HG02588 (cell line): ENCODE measurements around the gene OR2AJ1.

Experiments
- ATAC-seq: cut with Tn5 transposase; IDR thresholded peaks from one replicate; pipeline ENCODE4 v1.9.1; 2021; ENCODE audit warnings: mild to moderate bottlenecking, moderate library complexity; ENCODE audit not compliant: unreplicated experiment

The OR2AJ1 gene, protein sequence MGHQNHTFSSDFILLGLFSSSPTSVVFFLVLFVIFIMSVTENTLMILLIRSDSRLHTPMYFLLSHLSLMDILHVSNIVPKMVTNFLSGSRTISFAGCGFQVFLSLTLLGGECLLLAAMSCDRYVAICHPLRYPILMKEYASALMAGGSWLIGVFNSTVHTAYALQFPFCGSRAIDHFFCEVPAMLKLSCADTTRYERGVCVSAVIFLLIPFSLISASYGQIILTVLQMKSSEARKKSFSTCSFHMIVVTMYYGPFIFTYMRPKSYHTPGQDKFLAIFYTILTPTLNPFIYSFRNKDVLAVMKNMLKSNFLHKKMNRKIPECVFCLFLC

DNA sequence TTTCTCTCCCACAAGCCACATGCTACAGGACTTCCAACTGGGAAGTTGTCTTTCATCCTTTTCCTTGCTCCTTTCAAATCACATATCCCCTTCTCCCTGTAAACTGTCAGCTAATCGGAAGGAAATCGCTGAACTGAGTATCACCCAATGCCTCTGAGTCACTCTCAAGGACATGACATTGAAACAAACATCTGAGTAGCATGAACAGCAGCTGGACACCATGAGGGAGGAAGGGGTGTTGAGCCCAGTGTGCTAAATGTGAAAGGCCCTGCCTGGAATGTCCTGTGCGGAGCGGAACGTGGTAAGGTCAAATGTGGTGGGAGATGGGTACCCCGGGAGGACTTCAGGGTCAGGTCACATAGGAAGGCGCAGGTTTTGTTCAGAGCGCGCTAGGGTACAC, at the start of gene OR2AJ1:
OR2AJ1 (plus strand) TSS at position 22 of the 400 bp plus-strand sequence. CDS start 8,880 bp downstream, outside the sequence.
- ATAC-seq: no peak

DNA sequence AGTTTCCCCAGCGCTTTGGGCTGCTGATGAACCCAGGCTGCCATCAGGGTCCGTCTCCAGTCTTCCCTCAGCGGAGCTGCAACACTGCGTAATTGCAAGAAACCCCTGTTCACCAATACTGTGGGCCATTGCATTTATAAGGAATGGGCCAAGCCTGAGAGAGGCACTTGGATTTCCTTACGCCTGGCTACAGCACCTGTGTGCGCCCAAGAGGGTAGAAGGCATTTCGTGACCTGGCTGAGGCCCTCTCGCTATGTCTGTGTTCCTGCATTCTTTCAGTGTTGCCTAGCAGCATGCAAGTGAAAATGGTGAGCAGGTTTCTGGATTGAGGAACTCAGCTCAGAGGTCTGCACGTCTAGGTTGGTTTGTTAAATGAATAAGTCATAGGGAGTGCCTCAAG, 41.3 kb upstream of the OR2AJ1 start:
- ATAC-seq: no peak

DNA sequence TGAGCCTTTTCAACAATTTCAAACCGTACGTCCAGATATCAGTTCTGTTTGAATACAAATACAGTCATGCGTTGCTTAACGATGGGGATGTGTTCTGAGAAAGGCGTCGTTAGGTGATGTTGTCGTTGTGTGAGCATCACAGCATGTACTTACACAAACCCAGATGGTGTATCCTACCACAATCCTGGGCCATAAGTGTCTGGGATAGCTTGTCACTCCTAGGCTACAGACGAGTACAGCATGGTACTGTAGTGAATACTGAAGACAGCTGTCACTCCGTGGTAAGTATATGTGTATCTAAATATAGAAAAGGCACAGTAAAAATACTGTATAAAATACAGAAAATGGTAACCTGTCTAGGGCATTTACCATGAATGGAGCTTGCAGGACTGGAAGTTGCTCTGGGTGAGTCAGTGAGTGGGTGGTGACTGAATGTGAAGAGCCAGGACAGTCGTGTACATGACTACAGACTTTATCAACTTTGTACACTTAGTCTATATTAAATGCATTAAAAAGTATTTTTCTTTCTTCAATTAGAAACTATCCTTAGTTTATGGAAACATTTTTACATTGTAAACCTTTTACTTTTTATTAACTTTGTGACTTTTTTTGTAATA, 39.8 kb upstream of the OR2AJ1 start:
- no peak for ATAC-seq

DNA sequence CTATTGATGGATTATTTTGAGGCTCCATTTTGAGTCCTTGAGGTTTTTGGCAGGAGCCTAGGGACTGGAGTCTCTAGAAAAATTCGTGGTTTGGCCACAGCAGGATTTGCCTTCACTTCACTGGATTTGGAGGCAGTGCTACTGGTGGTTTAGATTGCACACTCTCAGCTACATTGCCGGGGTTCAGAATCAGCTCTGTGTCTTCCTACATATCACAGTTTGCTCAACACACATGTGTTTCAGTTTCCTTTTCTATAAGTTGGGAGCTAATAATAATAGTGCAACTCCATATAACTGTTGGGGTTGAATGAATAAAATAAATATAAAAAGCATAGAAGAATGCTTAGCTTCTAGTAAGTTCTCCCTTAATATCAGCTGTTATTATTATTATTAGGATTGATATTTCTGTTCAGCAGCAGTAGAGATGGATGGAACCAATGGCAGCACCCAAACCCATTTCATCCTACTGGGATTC, 29.5 kb upstream of the OR2AJ1 start, which contains the start of gene OR2W3:
OR2W3 (plus strand) TSS at position 425 of the 475 bp plus-strand sequence; CDS start at position 425, 0 bp downstream.
- ATAC-seq: no peak

DNA sequence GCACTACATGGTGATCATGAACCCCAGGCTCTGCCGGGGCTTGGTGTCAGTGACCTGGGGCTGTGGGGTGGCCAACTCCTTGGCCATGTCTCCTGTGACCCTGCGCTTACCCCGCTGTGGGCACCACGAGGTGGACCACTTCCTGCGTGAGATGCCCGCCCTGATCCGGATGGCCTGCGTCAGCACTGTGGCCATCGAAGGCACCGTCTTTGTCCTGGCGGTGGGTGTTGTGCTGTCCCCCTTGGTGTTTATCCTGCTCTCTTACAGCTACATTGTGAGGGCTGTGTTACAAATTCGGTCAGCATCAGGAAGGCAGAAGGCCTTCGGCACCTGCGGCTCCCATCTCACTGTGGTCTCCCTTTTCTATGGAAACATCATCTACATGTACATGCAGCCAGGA, 28.7 kb upstream of the OR2AJ1 start:
- ATAC-seq: no peak

DNA sequence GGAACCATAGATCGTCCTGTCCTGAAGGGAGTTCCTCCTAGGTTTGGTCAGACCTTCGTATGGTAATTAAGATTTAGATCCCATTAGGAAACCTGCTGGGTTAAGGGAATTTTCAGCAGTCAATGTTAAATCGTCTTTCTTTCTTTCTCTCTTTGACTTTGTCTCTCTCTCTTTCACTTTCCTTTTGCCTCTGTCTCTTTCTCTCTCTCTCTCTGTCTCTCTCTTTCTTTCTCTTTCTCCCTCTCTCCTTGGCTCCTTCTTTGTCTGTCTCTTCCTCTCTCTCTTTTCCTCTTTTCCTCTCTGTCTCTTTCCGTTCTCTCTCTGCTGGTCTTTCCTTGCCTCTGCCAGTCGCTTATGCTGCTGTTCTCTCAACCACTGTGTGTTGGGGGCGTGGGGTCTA, 20.6 kb upstream of the OR2AJ1 start:
- no peak for ATAC-seq

DNA sequence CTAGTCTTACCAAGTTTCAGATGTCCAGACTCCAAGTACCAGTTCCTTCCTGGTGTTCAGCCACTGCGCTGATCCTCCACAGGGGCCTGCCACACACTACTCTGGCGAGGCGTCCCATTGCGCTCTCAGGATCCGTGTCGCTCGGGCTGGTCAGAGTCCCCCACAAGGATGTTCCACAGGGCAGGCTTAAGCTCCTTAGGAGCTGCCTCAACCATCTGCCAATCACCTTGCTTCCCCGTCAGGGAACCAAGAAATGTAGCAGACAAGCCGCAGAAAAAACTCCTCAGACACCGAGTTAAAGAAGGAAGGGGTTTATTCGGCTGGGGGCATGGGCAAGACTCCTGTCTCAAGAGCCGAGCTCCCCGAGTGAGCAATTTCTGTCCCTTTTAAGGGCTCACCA, 19.5 kb upstream of the OR2AJ1 start:
- no peak for ATAC-seq

DNA sequence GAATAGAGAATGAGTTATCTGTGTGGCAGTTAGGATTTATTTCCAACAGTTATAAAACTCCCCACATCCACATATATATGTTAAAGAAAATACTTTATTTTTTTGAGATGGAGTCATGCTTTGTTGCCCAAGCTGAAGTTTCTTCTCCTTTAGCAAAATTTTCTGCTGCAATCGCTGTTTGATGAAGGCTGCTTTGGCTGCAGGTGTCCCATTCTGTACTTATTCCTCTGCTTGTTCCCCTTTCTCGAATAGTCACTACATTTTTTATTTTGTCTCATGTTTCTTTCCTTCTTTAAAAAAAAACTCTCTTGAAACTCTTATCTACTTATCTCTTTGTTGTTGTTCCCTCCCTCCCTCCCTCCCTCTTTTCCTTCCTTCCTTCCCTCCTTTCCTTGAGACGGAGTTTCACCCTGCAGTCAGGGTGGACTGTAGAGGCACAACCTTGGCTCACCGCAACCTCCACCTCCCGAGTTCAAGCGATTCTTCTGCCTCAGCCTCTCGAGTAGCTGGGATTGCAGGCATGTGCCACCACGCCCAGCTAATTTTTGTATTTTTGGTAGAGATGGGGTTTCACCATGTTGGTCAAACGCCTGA, 18.7 kb upstream of the OR2AJ1 start:
- ATAC-seq: no peak

DNA sequence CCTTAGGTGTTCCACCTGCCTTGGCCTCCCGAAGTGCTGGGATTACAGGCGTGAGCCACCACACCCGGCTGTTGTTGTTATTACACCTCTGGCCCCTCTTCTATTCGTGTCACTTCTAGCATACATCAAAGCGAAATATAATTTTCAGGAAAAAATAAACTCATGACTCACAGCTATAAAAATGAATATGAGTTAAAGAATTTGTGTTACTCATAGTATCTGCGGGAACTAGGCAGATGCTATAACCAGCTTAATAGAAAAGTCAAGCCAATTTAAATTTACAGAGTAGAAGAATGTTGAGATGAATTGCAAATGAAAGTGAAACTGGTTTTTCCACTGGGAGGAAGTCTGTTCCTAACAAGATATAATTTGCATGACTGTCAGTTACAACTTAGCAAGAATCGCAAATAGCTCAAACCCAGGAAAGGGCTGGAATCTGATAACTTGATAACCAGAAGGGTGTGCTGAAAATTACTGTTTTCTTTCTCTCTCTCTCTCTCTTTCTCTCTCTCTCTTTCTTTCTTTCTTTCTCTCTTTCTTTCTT, 18.1 kb upstream of the OR2AJ1 start:
- no peak for ATAC-seq

DNA sequence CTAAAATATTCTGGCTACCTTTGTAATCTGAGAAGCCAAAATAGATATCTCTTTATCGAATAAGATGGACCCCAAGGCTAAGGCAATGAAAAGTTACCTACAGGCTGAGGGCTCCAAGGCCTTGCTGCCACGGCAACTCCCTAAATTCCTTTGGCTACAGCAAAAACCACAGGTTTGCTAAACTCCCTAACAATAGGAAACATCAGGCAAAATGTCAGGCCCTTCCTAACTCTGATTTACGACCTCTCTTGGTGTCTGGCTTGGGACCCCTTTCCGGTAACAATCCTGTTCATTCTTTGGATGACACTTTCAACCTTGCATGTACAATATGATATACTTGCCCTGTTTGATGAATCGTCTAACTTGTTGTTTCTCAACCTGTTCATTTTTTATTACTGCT, 15.9 kb upstream of the OR2AJ1 start:
- no peak for ATAC-seq

DNA sequence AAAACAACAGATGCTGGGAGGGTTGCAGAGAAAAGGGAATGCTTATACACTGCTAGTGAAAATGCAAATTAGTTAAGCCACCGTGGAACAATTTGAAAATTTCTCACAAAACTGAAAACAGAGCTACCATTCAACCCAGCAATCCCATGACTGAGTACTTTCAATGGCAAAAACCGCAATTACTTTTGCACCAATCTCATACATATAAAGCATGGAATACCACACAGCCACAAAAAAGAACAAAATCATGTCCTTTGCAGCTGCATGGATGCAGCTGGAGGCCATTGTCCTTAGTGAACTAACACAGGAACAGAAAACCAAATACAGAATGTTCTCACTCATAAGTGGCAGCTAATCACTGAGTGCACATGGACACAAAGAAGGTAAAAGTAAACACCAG, 10.9 kb upstream of the OR2AJ1 start:
- no peak for ATAC-seq

DNA sequence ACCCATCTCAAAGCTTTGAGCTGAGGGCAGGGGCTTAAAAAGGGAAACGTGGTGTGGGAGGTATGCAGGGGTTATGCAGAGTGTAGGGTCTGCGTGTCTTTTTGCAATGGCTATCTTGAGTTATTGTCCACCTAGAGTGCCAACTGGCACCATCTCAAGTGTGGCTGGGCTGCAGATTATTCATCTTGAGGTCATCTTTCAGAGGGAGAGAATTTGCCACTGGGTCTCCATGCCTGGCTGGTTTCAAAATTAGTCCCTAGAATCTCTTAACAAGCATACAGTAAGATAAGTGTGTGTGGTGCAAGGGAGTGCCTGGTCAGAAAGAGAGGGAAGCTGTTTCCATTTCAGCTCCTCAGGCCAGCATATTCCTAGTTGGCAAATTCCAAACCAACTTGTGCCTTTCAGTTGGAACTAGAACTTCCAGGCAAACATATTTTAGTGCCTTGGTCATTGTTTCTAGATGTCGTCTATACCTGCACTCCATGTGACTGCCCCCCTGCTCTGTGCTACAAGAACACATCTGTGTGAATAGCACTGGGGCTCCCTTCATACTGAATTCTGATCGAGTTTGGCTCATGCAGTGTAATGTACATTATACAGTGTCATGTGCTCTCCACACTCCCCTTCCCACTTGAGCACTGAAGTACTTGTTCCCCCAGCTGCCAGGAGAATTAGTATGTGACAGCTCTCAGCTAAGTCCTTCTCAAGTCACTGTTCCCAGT, 9.6 kb upstream of the OR2AJ1 start:
- ATAC-seq: no peak

DNA sequence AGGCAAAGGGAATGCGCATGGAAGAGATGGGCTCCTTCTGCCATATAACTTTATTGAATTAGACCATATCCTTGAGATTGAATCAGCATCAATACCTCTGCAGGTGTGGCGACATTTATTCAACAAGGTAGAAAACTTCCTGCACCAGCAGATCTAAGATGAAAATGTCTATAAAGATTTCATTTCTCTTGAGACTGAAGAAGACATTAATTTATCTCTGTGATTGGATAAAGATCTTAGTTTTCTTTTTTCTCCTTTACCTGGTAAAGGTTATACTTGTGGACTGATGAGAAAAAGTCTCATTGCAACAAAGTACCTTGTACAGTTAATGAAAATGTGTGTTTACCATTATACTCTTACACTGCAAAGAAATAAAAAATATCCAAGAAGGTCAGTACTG, 4.7 kb upstream of the OR2AJ1 start, which contains the start of gene OR2T8:
OR2T8 (plus strand) TSS at position 301 of the 400 bp plus-strand sequence. CDS start 766 bp downstream, outside the sequence.
- no peak for ATAC-seq

DNA sequence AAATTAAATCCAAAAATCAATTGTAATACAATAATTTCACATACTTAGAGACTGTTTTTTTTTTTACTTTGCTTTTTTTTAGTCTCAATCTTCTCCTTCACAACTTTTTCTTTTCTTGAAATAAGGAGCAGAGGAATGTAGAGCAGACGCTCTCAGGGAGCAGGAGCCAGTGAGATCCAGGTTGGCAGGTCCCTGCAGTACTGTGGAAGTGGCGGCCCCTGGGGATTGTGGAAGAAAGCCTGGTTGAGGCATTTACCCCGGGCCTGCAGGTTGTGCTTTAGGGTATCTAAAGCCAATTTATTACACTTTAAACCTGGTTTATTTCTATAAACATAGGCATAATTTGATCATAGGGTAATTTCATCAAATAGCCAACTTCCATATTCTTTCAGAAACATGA, 748 bp upstream of the OR2AJ1 start:
- no peak for ATAC-seq

DNA sequence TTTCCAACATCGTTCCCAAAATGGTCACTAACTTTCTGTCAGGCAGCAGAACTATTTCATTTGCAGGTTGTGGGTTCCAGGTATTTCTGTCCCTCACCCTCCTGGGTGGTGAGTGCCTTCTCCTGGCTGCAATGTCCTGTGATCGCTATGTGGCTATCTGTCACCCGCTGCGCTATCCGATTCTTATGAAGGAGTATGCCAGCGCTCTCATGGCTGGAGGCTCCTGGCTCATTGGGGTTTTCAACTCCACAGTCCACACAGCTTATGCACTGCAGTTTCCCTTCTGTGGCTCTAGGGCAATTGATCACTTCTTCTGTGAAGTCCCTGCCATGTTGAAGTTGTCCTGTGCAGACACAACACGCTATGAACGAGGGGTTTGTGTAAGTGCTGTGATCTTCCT, 9.3 kb downstream of the OR2AJ1 start:
- ATAC-seq: no peak

DNA sequence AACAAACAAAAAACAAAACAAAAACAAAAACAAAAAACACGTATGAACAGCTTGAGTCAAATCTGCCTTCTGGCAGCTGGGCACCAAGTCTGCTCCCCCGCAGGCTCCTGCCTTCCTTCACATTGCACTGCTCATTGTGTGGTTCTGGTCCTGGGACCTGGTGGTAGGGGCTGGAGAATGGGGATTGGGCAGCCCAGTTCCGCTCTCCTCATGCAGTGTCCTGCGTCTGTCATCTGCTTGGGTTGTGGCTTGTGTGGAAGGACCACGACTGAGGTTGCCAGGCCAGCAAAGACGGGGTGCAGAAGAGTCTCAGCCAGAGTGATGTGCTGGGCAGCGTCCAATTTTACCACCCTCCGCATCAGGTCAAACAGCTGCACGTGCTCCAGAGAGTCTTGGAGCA, 11.1 kb downstream of the OR2AJ1 start:
- ATAC-seq: no peak

DNA sequence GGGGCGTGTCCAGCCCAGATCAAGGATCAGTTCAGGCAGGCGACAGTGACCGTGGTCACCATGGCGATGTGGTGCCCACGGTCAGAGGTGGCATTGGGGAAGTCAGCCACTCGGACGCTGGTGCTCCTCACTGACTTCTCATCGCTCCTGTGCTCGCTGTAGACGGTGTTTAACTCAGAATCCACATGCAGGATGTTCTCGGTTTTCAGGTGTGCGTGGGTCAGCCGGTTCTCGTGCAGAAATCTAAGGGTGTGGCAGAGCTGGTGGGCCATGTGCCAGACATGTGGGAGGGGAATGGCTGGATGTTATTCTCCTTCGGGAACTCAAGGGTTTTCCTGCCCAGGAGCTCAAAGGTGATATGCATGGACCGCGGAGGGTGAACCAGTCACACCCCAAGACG, 11.7 kb downstream of the OR2AJ1 start:
- no peak for ATAC-seq

DNA sequence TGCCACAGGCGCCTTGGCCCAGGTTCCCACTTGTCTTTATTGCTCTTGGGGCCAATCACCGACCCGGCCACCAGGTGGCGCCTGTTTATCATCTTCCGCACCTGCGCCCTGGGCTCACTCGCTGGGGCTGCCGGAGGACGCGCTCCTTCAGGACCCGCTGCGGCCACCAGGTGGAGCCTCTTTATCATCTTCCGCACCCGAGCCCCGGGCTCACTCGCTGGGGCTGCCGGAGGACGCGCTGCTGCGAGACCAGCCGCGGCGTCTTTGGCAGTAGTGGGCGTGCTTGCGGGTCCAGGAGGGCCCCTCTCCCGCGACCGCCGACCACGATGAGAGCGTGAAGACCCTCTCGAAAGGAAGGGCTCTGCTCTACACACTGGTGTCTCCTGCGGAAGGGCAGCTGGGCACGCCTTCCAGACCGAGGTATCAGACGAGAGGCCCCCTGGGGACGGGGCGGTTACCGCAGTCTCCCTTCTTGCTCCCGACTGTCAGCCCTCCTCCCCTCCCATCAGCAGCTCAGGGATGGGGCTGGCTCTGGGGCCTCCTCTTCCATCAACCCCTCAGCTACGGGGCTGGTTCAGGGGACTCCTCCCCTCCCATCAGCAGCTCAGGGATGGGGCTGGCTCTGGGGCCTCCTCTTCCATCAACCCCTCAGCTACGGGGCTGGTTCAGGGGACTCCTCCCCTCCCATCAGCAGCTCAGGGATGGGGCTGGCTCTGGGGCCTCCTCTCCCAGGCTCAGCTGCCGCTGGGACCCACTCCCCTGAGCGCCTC, 12.5 kb downstream of the OR2AJ1 start:
- ATAC-seq: peak; percentile 99

DNA sequence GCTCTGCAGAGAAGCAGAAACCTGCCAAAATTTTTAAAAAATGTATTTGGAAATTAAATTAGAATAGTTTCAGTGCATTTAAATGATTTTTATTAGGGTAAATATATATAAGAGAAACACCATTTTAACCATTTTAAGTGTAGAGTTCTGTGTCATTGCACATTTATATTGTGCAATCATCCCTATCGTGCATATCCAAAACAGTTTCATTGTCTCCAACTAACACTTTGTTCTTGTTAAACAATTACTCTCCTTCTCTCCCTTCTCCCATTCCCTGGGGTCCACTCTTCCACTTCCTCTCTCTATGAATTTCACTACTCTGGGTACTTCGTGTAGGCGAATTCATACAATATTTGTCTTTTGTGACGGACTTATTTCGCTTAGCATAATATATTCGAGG, 17.9 kb downstream of the OR2AJ1 start:
- ATAC-seq: no peak

DNA sequence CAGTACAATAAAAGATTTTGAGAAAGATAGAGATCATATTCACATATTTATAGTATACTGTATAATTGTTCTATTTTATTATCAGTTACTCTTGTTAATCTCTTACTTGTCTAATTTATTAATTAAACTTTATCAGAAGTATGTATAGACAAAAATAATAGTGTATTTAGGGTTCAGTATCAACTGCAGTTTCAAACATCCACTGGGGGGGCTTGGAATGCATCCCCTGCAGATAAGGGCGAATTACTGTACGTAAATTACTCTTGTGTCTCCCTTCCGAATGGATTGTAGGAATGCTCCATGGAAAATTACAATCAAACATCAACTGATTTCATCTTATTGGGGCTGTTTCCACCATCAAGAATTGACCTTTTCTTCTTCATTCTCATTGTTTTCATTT, 23.9 kb downstream of the OR2AJ1 start, which contains the start of gene OR2L8:
OR2L8 (plus strand) TSS at position 301 of the 400 bp plus-strand sequence; CDS start at position 301, 0 bp downstream.
- no peak for ATAC-seq
